GM12875 (cell line): ENCODE measurements around the gene ESYT2.
A peak's percentile ranks its signal among the peaks of the same experiment; 100 is the strongest.

Source experiments
- H3K4me3 ChIP-seq: one replicate; pipeline ENCODE4 v1.5.1; 2011; ENCODE audit warnings: low read depth, low read length, control low read depth
- TF ChIP-seq, protein P1 (sequence below): IDR thresholded peaks from 2 replicates; pipeline ENCODE4 v1.5.1; 2011; ENCODE audit warnings: low read depth, mild to moderate bottlenecking, control low read depth, inconsistent platforms, low read length, moderate library complexity, borderline replicate concordance; ENCODE audit not compliant: insufficient read depth

ESYT2 gene

DNA sequence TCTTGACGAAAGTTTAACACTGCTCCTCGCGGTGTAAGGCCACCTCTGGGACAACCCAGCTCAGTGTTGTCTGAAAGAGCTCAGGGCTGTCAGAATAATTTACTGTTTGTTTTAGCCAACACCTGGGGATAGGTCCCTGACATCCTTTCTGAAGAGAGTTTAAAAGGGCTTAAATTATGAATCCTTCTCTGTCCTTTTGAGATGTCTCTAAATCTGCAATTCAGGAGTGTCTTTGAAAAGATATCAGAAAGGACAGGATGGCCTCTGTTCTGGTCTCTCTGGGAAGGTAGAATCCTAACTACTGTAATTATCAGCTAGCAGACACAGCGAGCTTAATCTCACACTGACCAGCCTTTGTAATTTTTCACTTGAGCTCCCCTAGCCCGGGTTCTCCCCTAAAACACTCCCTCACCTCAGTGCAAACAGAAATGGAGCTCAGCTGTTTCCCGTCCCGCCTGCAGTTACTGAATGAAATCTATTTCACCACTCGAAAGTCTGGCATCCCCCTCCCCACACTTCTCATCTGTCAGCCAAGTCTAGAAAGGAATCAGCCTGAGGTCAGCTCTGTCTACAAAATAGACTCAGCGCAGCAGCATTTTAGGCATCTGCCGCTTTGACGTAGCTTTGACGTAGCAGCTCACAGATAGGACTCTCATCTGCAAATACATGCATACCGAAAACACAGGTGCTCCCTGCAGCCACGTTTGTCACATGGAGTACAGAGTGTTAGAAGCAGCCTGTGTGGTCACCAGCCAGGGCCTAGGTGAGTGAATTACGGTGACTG is 31.9 kb upstream of the ESYT2 start:
- no peak overlapping the region for H3K4me3 ChIP-seq
- TF ChIP-seq, protein P1, sequence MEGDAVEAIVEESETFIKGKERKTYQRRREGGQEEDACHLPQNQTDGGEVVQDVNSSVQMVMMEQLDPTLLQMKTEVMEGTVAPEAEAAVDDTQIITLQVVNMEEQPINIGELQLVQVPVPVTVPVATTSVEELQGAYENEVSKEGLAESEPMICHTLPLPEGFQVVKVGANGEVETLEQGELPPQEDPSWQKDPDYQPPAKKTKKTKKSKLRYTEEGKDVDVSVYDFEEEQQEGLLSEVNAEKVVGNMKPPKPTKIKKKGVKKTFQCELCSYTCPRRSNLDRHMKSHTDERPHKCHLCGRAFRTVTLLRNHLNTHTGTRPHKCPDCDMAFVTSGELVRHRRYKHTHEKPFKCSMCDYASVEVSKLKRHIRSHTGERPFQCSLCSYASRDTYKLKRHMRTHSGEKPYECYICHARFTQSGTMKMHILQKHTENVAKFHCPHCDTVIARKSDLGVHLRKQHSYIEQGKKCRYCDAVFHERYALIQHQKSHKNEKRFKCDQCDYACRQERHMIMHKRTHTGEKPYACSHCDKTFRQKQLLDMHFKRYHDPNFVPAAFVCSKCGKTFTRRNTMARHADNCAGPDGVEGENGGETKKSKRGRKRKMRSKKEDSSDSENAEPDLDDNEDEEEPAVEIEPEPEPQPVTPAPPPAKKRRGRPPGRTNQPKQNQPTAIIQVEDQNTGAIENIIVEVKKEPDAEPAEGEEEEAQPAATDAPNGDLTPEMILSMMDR: no peak

DNA sequence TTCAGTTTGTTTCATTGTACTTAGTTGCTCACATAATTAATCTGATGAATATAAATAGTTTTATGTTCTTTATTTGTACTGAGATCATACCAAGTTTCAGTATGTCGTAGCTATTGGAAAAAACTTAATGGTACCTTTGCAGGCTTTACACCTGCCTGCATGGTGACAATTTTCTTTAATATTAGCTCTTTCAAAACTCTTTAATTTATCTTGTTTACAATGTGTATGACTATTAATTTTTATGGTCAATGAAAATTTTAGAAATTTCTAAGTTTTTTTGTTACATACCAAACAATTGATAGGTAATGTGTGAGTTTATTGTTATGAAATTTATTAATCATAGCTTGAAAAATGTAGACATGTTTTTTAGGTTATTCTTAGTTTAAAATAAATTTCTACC is 31.1 kb upstream of the ESYT2 start:
- H3K4me3 ChIP-seq: no peak overlapping the region
- TF ChIP-seq, protein P1: no peak

DNA sequence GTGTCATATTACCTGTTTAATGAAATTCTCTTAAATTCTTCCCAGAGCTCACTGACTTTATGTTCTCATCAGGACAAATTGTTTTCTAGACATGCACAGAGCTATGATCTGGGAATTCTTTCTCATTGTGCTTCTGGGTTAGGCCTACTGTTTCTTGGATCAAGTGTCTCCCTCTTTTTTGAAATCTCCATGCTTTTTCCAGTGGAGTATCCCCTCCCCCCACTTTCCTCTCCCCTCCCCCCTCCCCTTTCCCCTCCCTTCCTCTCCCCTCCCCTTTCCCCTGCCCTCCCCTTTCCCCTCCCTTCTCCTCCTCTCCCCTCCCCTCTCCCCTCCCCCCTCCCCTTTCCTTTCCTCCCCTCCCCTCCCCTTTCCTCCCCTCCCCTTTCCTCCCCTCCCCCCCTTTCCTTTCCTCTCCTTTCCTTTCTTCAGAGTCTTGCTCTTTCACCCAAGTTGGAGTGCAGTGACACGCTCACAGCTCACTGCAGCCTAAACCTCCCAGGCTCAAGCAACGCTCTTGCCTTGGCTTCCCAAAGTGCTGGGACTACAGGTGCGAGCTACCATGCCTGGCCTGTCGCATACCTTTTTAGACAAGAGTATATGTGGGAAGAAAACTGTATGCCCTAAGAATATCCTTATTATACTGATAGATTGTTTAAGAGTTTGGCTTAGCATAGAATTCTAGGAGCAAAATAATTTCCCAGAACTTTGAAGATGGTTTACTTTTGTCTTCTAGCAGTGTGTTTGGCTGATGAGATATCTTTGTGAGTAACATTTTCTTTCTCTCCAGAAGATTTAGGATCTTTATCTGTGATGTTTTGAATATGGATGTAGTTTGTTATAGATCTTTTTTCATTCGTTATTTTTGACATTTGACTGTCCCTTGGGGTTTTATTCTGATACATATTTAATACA is 29.5 kb upstream of the ESYT2 start:
- TF ChIP-seq, protein P1: no peak
- no peak overlapping the region for H3K4me3 ChIP-seq

DNA sequence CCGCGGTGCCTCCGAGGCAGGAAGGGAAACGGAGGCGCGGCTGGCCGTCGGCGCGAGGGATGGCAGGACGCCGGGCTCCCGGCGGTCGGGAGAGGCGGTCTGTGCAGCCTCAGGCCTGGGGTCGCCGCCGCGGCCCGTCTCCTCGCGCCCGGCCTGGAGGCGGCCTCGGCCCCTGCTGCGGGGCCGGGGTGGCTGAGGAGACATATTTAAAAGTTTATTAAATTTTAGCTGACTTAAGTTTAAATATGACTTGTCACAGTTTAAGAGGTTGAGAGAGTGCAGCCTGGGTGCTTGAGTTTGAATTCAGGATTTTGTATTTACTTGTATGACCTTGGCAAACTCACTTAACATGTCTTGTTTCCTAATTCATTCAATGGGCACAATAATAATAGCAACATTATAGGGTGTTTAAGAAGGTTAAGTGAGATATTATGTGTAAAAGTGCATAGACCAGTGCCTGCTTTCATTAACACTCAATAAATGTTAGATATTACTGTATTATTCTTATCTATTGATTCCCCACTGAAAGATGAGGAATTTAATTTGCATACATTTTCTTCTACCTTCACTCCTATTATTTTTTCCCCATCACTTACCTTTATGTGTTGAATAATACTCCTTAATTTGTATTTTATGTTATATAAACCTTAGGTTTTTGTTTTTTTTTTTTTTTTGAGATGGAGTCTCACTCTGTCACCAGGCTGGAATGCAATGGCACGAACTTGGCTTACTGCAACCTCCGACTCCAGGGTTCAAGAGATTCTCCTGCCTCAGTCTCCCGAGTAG is 27.8 kb upstream of the ESYT2 start:
- peak overlapping the region; percentile 96 for H3K4me3 ChIP-seq
- TF ChIP-seq, protein P1: no peak

DNA sequence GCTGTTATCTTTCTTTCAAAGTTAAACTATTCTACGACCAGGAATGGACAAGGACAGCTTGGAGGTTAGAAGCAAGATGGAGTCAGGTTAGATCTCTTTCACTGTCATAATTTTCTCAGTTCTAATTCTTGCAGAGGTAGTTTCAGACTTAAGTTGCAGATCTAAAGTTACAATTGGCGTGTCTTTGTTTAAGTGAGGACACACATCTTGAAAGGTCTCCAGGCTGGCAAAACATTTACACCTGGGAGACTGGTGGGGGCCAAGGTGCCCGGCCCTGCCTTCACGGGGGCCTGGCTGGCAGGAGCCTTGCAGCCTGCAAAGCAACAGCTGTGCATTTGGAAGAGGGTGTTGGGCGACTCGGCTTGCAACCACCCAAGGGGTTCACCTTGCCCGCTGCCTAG is 25.4 kb upstream of the ESYT2 start:
- no peak overlapping the region for H3K4me3 ChIP-seq
- TF ChIP-seq, protein P1: no peak

DNA sequence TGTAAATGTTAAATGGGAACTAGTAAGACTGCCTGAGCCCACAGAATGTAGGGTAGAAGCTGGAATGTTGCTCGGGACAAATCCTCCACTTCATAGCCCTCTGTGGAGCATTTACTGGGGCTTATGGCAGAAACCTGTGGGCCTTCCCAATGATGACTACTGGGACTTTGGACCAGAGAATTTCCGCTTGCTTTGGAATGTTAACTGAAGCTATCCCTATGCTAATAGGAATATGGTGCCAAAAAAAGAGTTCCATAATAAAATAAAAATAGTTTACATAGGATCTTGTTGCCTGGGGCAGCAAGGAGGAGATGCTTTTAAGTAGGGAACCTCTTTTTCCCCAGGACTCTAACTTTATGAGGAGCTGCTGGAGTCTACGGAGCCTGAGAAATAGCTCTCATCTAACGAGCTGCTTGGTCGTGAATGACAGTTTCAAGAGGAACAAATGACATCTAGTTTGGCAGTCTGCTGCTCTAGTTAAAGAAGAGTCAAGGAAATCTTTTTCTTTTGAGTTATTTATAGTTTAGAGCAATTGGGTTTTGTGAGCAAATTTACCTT is 21.3 kb upstream of the ESYT2 start:
- TF ChIP-seq, protein P1: no peak
- H3K4me3 ChIP-seq: no peak overlapping the region
